HEK293 (cell line): ENCODE results near the gene ANKRD53.

Experiments used
- ZNF501 ChIP-seq: fragments of 450-650 bp; formaldehyde crosslinking; IDR thresholded peaks from 2 replicates; pipeline ENCODE4 v1.5.1; 2016; ENCODE audit warnings: missing biosample characterization, missing genetic modification characterization
- ZSCAN30 ChIP-seq: fragments of 450-650 bp; IDR thresholded peaks from 2 replicates; pipeline ENCODE4 v1.5.1; 2018; ENCODE audit warnings: missing biosample characterization, mild to moderate bottlenecking, missing genetic modification characterization, moderate library complexity
- TF ChIP-seq, protein P1 (sequence below): fragments of 450-650 bp; formaldehyde crosslinking; IDR thresholded peaks from 2 replicates; pipeline ENCODE4 v1.5.1; 2016; ENCODE audit warnings: missing biosample characterization, missing genetic modification characterization

DNA sequence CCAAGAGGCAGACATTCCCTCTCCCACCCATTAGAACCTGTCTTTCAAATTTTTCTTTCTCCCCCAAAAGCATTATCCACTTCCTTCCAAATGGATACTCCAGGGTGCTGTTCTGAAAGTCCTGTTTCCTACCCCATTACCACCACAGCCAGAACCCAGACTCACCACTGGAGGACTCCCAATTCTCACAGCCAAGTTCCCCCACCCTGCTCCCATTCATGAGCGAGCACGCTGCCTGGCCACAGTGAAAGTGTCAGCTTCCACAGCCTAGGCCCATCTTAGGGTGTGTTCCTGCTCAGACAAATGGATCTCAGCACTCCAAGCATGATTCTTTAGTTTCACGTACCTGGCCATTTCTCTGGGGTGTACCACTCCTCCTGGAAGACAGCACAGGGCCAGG lies 3.8 kb upstream of the ANKRD53 start:
- TF ChIP-seq, protein P1, sequence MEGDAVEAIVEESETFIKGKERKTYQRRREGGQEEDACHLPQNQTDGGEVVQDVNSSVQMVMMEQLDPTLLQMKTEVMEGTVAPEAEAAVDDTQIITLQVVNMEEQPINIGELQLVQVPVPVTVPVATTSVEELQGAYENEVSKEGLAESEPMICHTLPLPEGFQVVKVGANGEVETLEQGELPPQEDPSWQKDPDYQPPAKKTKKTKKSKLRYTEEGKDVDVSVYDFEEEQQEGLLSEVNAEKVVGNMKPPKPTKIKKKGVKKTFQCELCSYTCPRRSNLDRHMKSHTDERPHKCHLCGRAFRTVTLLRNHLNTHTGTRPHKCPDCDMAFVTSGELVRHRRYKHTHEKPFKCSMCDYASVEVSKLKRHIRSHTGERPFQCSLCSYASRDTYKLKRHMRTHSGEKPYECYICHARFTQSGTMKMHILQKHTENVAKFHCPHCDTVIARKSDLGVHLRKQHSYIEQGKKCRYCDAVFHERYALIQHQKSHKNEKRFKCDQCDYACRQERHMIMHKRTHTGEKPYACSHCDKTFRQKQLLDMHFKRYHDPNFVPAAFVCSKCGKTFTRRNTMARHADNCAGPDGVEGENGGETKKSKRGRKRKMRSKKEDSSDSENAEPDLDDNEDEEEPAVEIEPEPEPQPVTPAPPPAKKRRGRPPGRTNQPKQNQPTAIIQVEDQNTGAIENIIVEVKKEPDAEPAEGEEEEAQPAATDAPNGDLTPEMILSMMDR: no peak
- TF ChIP-seq ZNF501 (tag by site-specific recombination) (no peak), ZSCAN30 (tag by site-specific recombination) (no peak)
